HepG2 (cell line): Measurements from ENCODE around the gene TRPC3. TPM values are rescaled to one million over a fixed set of nuclear protein-coding genes. Genes with fewer than 3 reads are reported as not detected.

Source experiments
- EED ChIP-seq: sonication (generic); formaldehyde crosslinking; IDR thresholded peaks from 2 replicates; pipeline ENCODE4 v1.5.0; 2020; ENCODE audit warnings: mild to moderate bottlenecking, missing genetic modification reagents
- HMGXB3 ChIP-seq: sonication (generic); formaldehyde crosslinking; IDR thresholded peaks from 2 replicates; pipeline ENCODE4 v1.4.0; 2020; ENCODE audit warnings: missing genetic modification reagents, borderline replicate concordance
- KAT7 ChIP-seq: IDR thresholded peaks from 2 replicates; pipeline ENCODE4 v1.6.1; 2018; ENCODE audit warnings: borderline replicate concordance, missing compliant biosample characterization
- MXI1 ChIP-seq: IDR thresholded peaks from 3 replicates; pipeline ENCODE4 v1.6.1; 2012; ENCODE audit warnings: low read depth, low read length, inconsistent platforms, borderline replicate concordance
- RAD21 ChIP-seq: fragments of 450-650 bp; formaldehyde crosslinking; IDR thresholded peaks from 2 replicates; pipeline ENCODE4 v1.5.0; 2020; ENCODE audit warnings: mild to moderate bottlenecking
- TMF1 ChIP-seq: sonication (generic); formaldehyde crosslinking; IDR thresholded peaks from 2 replicates; pipeline ENCODE4 v1.8.1; 2022; ENCODE audit warnings: low read depth, missing genetic modification reagents
- ZNF101 ChIP-seq: sonication (generic); formaldehyde crosslinking; IDR thresholded peaks from 2 replicates; pipeline ENCODE4 v1.4.0; 2020; ENCODE audit warnings: mild to moderate bottlenecking, low read depth, missing genetic modification reagents, borderline replicate concordance
- ZNF17 ChIP-seq: sonication (generic); formaldehyde crosslinking; IDR thresholded peaks from 2 replicates; pipeline ENCODE4 v1.5.0; 2020; ENCODE audit warnings: mild to moderate bottlenecking, missing genetic modification reagents
- ZNF414 ChIP-seq: sonication (generic); formaldehyde crosslinking; IDR thresholded peaks from 2 replicates; pipeline ENCODE4 v1.5.0; 2020; ENCODE audit warnings: missing genetic modification reagents
- ZNF546 ChIP-seq: sonication (generic); formaldehyde crosslinking; conservative IDR thresholded peaks from 2 replicates; pipeline ENCODE4 v1.8.1; 2023; ENCODE audit warnings: mild to moderate bottlenecking, missing genetic modification reagents
- ZSCAN22 ChIP-seq: sonication (generic); formaldehyde crosslinking; IDR thresholded peaks from 2 replicates; pipeline ENCODE4 v1.4.0; 2020; ENCODE audit warnings: mild to moderate bottlenecking, missing genetic modification reagents
- ZSCAN29 ChIP-seq: sonication (generic); formaldehyde crosslinking; conservative IDR thresholded peaks from 2 replicates; pipeline ENCODE4 v1.4.0; 2020; ENCODE audit warnings: mild to moderate bottlenecking, missing genetic modification reagents
- polyA plus RNA-seq, 8 experiments: library from polyadenylated mRNA; depleted of rRNA in 3 of 8; stranded (reverse) in 7 of 8; unstranded in 1 of 8; fragments of >200 nt; fragmentation: Illumina TruSeq in 4 of 8; extraction: Trizol in 4 of 8; gene quantifications; 2 replicates each; pipeline versions ENCODE4 v1.2.1 to v1.2.3, GENCODE V29; 2011 to 2016; ENCODE audit warnings: low read depth in 4 of 8, missing spikeins in 1 of 8, mixed read lengths in 1 of 8; ENCODE audit not compliant: insufficient read depth in 1 of 8
- total RNA-seq, 5 experiments: library from RNA; depleted of rRNA; stranded (reverse); fragments of >200 nt; fragmentation: Illumina TruSeq; extraction: Trizol; gene quantifications; 2 replicates each; pipeline ENCODE4 v1.2.3, GENCODE V29; 2016; ENCODE audit warnings: low read depth in 1 of 5

TRPC3 gene
- total and polyA plus RNA-seq, 2 of the 13 experiments (the other 11 are each of a cell fraction or from before 2014, with no cell fraction given), result not detected

- TF ChIP-seq KAT7 (CRISPR knock-in tag) (no peak), ZNF101 (CRISPR knock-in tag) (no peak), ZSCAN29 (no peak), ZNF546 (no peak), TMF1 (CRISPR knock-in tag) (no peak), EED (CRISPR knock-in tag) (no peak), RAD21 (CRISPR knock-in tag) (no peak), MXI1 (no peak), HMGXB3 (no peak), ZSCAN22 (CRISPR knock-in tag) (no peak), ZNF414 (no peak), ZNF17 (CRISPR knock-in tag) (no peak)
These were observed 90.4 kb downstream of the TRPC3 start (continued) for GRCh38 chr4:121861426-121861825.
